A673 (cell line): ENCODE measurements around the gene CDC45. TPM values are rescaled to one million over a fixed set of nuclear protein-coding genes. Genes with fewer than 3 reads are reported as not detected.

Experiments used
- BruUV-seq: library from RNA; stranded (reverse); fragments of 400-500 nt; replicated peaks from 2 replicates; lab custom pipeline; 2021; lab: Mats Ljungman, UMichigan
- CTCF ChIA-PET: fragments of 300-600 bp; sonication (Branson Sonifier 250); formaldehyde crosslinking; loops from one replicate; lab custom pipeline; 2022; ENCODE audit warnings: antibody characterized with exemption; lab: Charles Lee
- POLR2A ChIA-PET: fragments of 300-600 bp; sonication (Branson Sonifier 250); formaldehyde crosslinking; loops from one replicate; lab custom pipeline; 2022; ENCODE audit warnings: antibody characterized with exemption; ENCODE audit not compliant: low non-redundant PET; lab: Charles Lee
- DNase-seq: peaks from one replicate; pipeline ENCODE4 v3.0.0-alpha.2; 2015; ENCODE audit warnings: low spot score
- H3K27ac ChIP-seq: fragments of 200-600 bp; sonication (generic); 2 replicates; pipeline ENCODE4 v1.5.1; 2016; ENCODE audit warnings: mixed run types, low read depth, mild to moderate bottlenecking, mixed read lengths, antibody characterized with exemption, low read length; ENCODE audit not compliant: poor library complexity, severe bottlenecking
- H3K27me3 ChIP-seq: fragments of 200-600 bp; sonication (generic); replicated peaks from 2 replicates; pipeline ENCODE4 v1.6.1; 2017; ENCODE audit warnings: mixed run types, low read depth, mild to moderate bottlenecking, mixed read lengths, antibody characterized with exemption, low read length; ENCODE audit not compliant: insufficient read depth, poor library complexity
- H3K36me3 ChIP-seq: fragments of 200-600 bp; sonication (generic); 2 replicates; pipeline ENCODE4 v1.6.1; 2016; ENCODE audit warnings: mixed run types, mild to moderate bottlenecking, mixed read lengths, antibody characterized with exemption, low read length; ENCODE audit not compliant: insufficient read depth, poor library complexity, severe bottlenecking
- H3K4me1 ChIP-seq: fragments of 200-600 bp; sonication (generic); 2 replicates; pipeline ENCODE4 v1.6.1; 2017; ENCODE audit warnings: mixed run types, mild to moderate bottlenecking, mixed read lengths, antibody characterized with exemption, low read length; ENCODE audit not compliant: insufficient read depth, poor library complexity, severe bottlenecking
- H3K4me3 ChIP-seq: fragments of 200-600 bp; sonication (generic); 2 replicates; pipeline ENCODE4 v1.5.1; 2016; ENCODE audit warnings: low read depth, mixed run types, mild to moderate bottlenecking, mixed read lengths, low read length; ENCODE audit not compliant: poor library complexity, severe bottlenecking
- H3K9me3 ChIP-seq: fragments of 200-600 bp; sonication (generic); 2 replicates; pipeline ENCODE4 v1.6.1; 2016; ENCODE audit warnings: mixed run types, low read depth, mild to moderate bottlenecking, mixed read lengths, antibody characterized with exemption, low read length; ENCODE audit not compliant: poor library complexity, severe bottlenecking
- CTCF ChIP-seq: fragments of 300-800, 200-600 bp; sonication (generic); conservative IDR thresholded peaks from 2 replicates; pipeline ENCODE4 v1.5.1; 2017; ENCODE audit warnings: low read depth, mild to moderate bottlenecking, antibody characterized with exemption, low read length, moderate library complexity, mixed read lengths
- EZH2 ChIP-seq: fragments of 200-600 bp; sonication (generic); IDR thresholded peaks from 2 replicates; pipeline ENCODE4 v1.6.1; 2017; ENCODE audit warnings: borderline replicate concordance, low read depth, mild to moderate bottlenecking, mixed read lengths, antibody characterized with exemption, low read length; ENCODE audit not compliant: poor library complexity, severe bottlenecking
- intact Hi-C: fragments of 100-400 bp; cut with micrococcal nuclease; formaldehyde crosslinking; loops from one replicate; pipeline ENCODE4 v1.10.0; 2022; ENCODE audit not compliant: unreplicated experiment
- total RNA-seq: library from RNA; stranded (reverse); gene quantifications from 2 replicates; pipeline ENCODE4 v1.2.3, GENCODE V29; 2021

Gene CDC45
- total RNA-seq, 1 experiment from 2014 or later, result 79.2 TPM

GRCh38 chr22:19494676-19495173 lies 15.0 kb downstream of the CDC45 start:
- Histone ChIP-seq H3K4me3 (no peak overlapping the region), H3K9me3 (no peaks in the 10 kb centered on the region), H3K4me1 (no peaks in the 10 kb centered on the region), H3K27me3 (no peaks in the 10 kb centered on the region), H3K36me3 (peaks cover 66% of the 10 kb centered on the region), H3K27ac (no peak overlapping the region)
- intact Hi-C loops, result no loop called here
- ChIA-PET CTCF (no interaction called here), POLR2A (no interaction called here)
- no peak for DNase-seq
- TF ChIP-seq CTCF, result no peak
- no peak for TF ChIP-seq EZH2
- BruUV-seq, result no TSS peak

GRCh38 chr22:19495562-19496323 lies 16.0 kb downstream of the CDC45 start:
- CTCF ChIA-PET, result interaction anchor here (0.8 kb wide), 1 partner anchor 134 kb away, joined by 4 read pairs; no protein-coding TSS in a partner anchor
- Histone ChIP-seq H3K27ac (no peak overlapping the region), H3K4me3 (no peak overlapping the region), H3K4me1 (no peaks in the 10 kb centered on the region), H3K36me3 (peaks cover 63% of the 10 kb centered on the region), H3K9me3 (no peaks in the 10 kb centered on the region), H3K27me3 (no peaks in the 10 kb centered on the region)
- DNase-seq, result no peak
- no peak for TF ChIP-seq CTCF
- no peak for TF ChIP-seq EZH2
- intact Hi-C loops, result no loop called here
- no TSS peak for BruUV-seq
- POLR2A ChIA-PET, result no interaction called here

- Histone ChIP-seq H3K9me3 (no peaks in the 10 kb centered on the region), H3K36me3 (peaks cover 58% of the 10 kb centered on the region), H3K4me3 (no peak overlapping the region), H3K27ac (no peak overlapping the region), H3K27me3 (no peaks in the 10 kb centered on the region), H3K4me1 (no peaks in the 10 kb centered on the region)
- POLR2A ChIA-PET, result no interaction called here
- intact Hi-C loops, result no loop called here
- CTCF ChIA-PET, result interaction anchor here (0.8 kb wide), 1 partner anchor 134 kb away, joined by 4 read pairs; no protein-coding TSS in a partner anchor
- TF ChIP-seq EZH2, result no peak
- TF ChIP-seq CTCF, result no peak
- DNase-seq, result no peak
- no TSS peak for BruUV-seq
These were observed 16.6 kb downstream of the CDC45 start for GRCh38 chr22:19496324-19496630.
